SK-N-SH treated with all-trans-retinoic acid at 6 μM for 48 hours (cell line): ENCODE results near the gene CYRIA.

Experiments
- ATAC-seq: fragments of 200-7000 bp; cut with Tn5 transposase; 3 replicates; pipeline ENCODE4 v1.9.1; 2020; ENCODE audit warnings: mild to moderate bottlenecking, moderate library complexity
- ARNTL ChIP-seq: fragments of 450-650 bp; formaldehyde crosslinking; IDR thresholded peaks from 2 replicates; pipeline ENCODE4 v1.5.0; 2020; ENCODE audit warnings: low read depth, mild to moderate bottlenecking, moderate library complexity, borderline replicate concordance
- CREB5 ChIP-seq: fragments of 250-450 bp; sonication (Bioruptor Pico); IDR thresholded peaks from 2 replicates; pipeline ENCODE4 v1.5.1; 2020; ENCODE audit warnings: low read depth, mild to moderate bottlenecking, moderate library complexity
- CSRNP3 ChIP-seq: fragments of 250-450 bp; sonication (Bioruptor Pico); IDR thresholded peaks from 2 replicates; pipeline ENCODE4 v1.5.1; 2021; ENCODE audit warnings: mild to moderate bottlenecking, moderate library complexity
- ESRRG ChIP-seq: fragments of 250-450 bp; sonication (Bioruptor Pico); IDR thresholded peaks from 2 replicates; pipeline ENCODE4 v1.6.1; 2021; ENCODE audit warnings: mild to moderate bottlenecking
- GLIS3 ChIP-seq: fragments of 250-450 bp; sonication (Bioruptor Pico); IDR thresholded peaks from 2 replicates; pipeline ENCODE4 v1.5.0; 2020; ENCODE audit warnings: mild to moderate bottlenecking, moderate library complexity
- ISL1 ChIP-seq: fragments of 250-450 bp; sonication (Bioruptor Pico); IDR thresholded peaks from 2 replicates; pipeline ENCODE4 v2.1.2; 2022; ENCODE audit warnings: mild to moderate bottlenecking, moderate library complexity
- OSR1 ChIP-seq: fragments of 250-450 bp; sonication (Bioruptor Pico); IDR thresholded peaks from 2 replicates; pipeline ENCODE4 v1.8.0; 2022; ENCODE audit warnings: moderate library complexity, mild to moderate bottlenecking, inconsistent platforms
- PATZ1 ChIP-seq: fragments of 250-450 bp; sonication (Bioruptor Pico); IDR thresholded peaks from 2 replicates; pipeline ENCODE4 v1.8.0; 2020; ENCODE audit warnings: mild to moderate bottlenecking, moderate library complexity, borderline replicate concordance
- POU6F1 ChIP-seq: fragments of 250-450 bp; sonication (Bioruptor Pico); IDR thresholded peaks from 2 replicates; pipeline ENCODE4 v1.8.0; 2021; ENCODE audit warnings: low read depth, mild to moderate bottlenecking, moderate library complexity, borderline replicate concordance
- PPARA ChIP-seq: fragments of 250-450 bp; sonication (Bioruptor Pico); IDR thresholded peaks from 2 replicates; pipeline ENCODE4 v1.5.0; 2020; ENCODE audit warnings: mild to moderate bottlenecking, borderline replicate concordance
- RARB ChIP-seq: fragments of 250-450 bp; sonication (Bioruptor Pico); IDR thresholded peaks from 2 replicates; pipeline ENCODE4 v1.8.0; 2021; ENCODE audit warnings: mild to moderate bottlenecking, moderate library complexity
- SNAI2 ChIP-seq: fragments of 250-450 bp; sonication (Bioruptor Pico); IDR thresholded peaks from 2 replicates; pipeline ENCODE4 v1.5.0; 2020; ENCODE audit warnings: mild to moderate bottlenecking, moderate library complexity
- TCF4 ChIP-seq: fragments of 250-450 bp; sonication (Bioruptor Pico); IDR thresholded peaks from 2 replicates; pipeline ENCODE4 v1.8.0; 2021; ENCODE audit warnings: mild to moderate bottlenecking, moderate library complexity, borderline replicate concordance
- TOX ChIP-seq: fragments of 250-450 bp; sonication (Bioruptor Pico); IDR thresholded peaks from 2 replicates; pipeline ENCODE4 v1.8.0; 2021; ENCODE audit warnings: mild to moderate bottlenecking, moderate library complexity, borderline replicate concordance
- TSHZ2 ChIP-seq: fragments of 250-450 bp; sonication (Bioruptor Pico); IDR thresholded peaks from 2 replicates; pipeline ENCODE4 v1.5.0; 2020; ENCODE audit warnings: mild to moderate bottlenecking, moderate library complexity
- ZFP3 ChIP-seq: fragments of 250-450 bp; sonication (Bioruptor Pico); IDR thresholded peaks from 2 replicates; pipeline ENCODE4 v1.5.0; 2020; ENCODE audit warnings: mild to moderate bottlenecking, moderate library complexity
- ZFP30 ChIP-seq: fragments of 450-650 bp; formaldehyde crosslinking; IDR thresholded peaks from 2 replicates; pipeline ENCODE4 v1.5.0; 2022; ENCODE audit warnings: mild to moderate bottlenecking, moderate library complexity
- ZNF565 ChIP-seq: fragments of 450-650 bp; formaldehyde crosslinking; conservative IDR thresholded peaks from 2 replicates; pipeline ENCODE4 v1.5.0; 2020; ENCODE audit warnings: low read depth, mild to moderate bottlenecking, moderate library complexity
- ZNF70 ChIP-seq: fragments of 450-650 bp; formaldehyde crosslinking; IDR thresholded peaks from 2 replicates; pipeline ENCODE4 v1.5.0; 2020; ENCODE audit warnings: mild to moderate bottlenecking, moderate library complexity
- ZNF8 ChIP-seq: fragments of 450-650 bp; formaldehyde crosslinking; IDR thresholded peaks from 2 replicates; pipeline ENCODE4 v1.5.0; 2020; ENCODE audit warnings: mild to moderate bottlenecking, moderate library complexity

Gene CYRIA

GRCh38 chr2:16655905-16656642 lies 9.6 kb downstream of the CYRIA start:
- ATAC-seq: no peak
- no peak for TF ChIP-seq ZNF8
- TF ChIP-seq CSRNP3 (CRISPR knock-in tag): no peak
- no peak for TF ChIP-seq ZNF70 (CRISPR knock-in tag)
- TF ChIP-seq RARB (CRISPR knock-in tag): no peak
- TF ChIP-seq ZFP3: no peak
- no peak for TF ChIP-seq ISL1 (CRISPR knock-in tag)
- no peak for TF ChIP-seq SNAI2 (CRISPR knock-in tag)
- no peak for TF ChIP-seq TSHZ2
- TF ChIP-seq GLIS3 (CRISPR knock-in tag): no peak
- no peak for TF ChIP-seq TCF4 (CRISPR knock-in tag)
- TF ChIP-seq POU6F1 (CRISPR knock-in tag): no peak

GRCh38 chr2:16655445-16655837 lies 10.2 kb downstream of the CYRIA start:
- no peak for ATAC-seq

GRCh38 chr2:16654833-16655444 lies 10.7 kb downstream of the CYRIA start:
- ATAC-seq: no peak
- TF ChIP-seq ESRRG (CRISPR knock-in tag) (no peak), OSR1 (no peak), TOX (CRISPR knock-in tag) (no peak), PATZ1 (CRISPR knock-in tag) (no peak), ZNF565 (CRISPR knock-in tag) (no peak), ZFP30 (CRISPR knock-in tag) (no peak), TSHZ2 (no peak), ZFP3 (no peak), PPARA (CRISPR knock-in tag) (no peak)

More at GRCh38 chr2:16655445-16655837, 10.2 kb downstream of the CYRIA start:
- TF ChIP-seq ZNF70 (CRISPR knock-in tag) (no peak), TOX (CRISPR knock-in tag) (no peak), SNAI2 (CRISPR knock-in tag) (no peak), OSR1 (no peak), CREB5 (CRISPR knock-in tag) (no peak), POU6F1 (CRISPR knock-in tag) (no peak), ARNTL (CRISPR knock-in tag) (no peak)
